GM18505 (cell line): ENCODE results near the gene MEGF6.

Source experiments
- ATAC-seq: cut with Tn5 transposase; IDR thresholded peaks from one replicate; pipeline ENCODE4 v1.9.1; 2021; ENCODE audit not compliant: unreplicated experiment
- POLR2A ChIP-seq: IDR thresholded peaks from 4 replicates; pipeline ENCODE4 v1.6.1; 2011; ENCODE audit warnings: borderline replicate concordance; ENCODE audit not compliant: insufficient read depth, insufficient read length; ENCODE audit errors: extremely low read depth

Gene MEGF6

GRCh38 chr1:3614755-3615742, 3.7 kb upstream of the MEGF6 start:
- no peak for TF ChIP-seq POLR2A
- ATAC-seq: no peak

- TF ChIP-seq POLR2A: no peak
- no peak for ATAC-seq
These were observed 815 bp upstream of the MEGF6 start for GRCh38 chr1:3612123-3612522.

- ATAC-seq: no peak
- TF ChIP-seq POLR2A: no peak
These were observed 660 bp downstream of the MEGF6 start for GRCh38 chr1:3610527-3611169.

- no peak for TF ChIP-seq POLR2A
- ATAC-seq: no peak
These were observed 1.4 kb downstream of the MEGF6 start for GRCh38 chr1:3609769-3610526.

GRCh38 chr1:3609016-3609768, 2.1 kb downstream of the MEGF6 start:
- no peak for TF ChIP-seq POLR2A
- no peak for ATAC-seq

GRCh38 chr1:3608154-3608553, 3.2 kb downstream of the MEGF6 start:
- no peak for TF ChIP-seq POLR2A

GRCh38 chr1:3607703-3608065, 3.6 kb downstream of the MEGF6 start:
- no peak for ATAC-seq
- TF ChIP-seq POLR2A: no peak

More at GRCh38 chr1:3608154-3608553, 3.2 kb downstream of the MEGF6 start:
- ATAC-seq: no peak

- TF ChIP-seq POLR2A: no peak
- ATAC-seq: no peak
These were observed 4.3 kb downstream of the MEGF6 start for GRCh38 chr1:3606779-3607702.

GRCh38 chr1:3604997-3605823, 6.1 kb downstream of the MEGF6 start:
- ATAC-seq: no peak
- no peak for TF ChIP-seq POLR2A

- no peak for TF ChIP-seq POLR2A
- no peak for ATAC-seq
These were observed 6.8 kb downstream of the MEGF6 start for GRCh38 chr1:3604468-3604974.
